ENCODE measurements around the gene FAM241A. TPM values are rescaled to one million over a fixed set of nuclear protein-coding genes. Genes with fewer than 3 reads are reported as not detected.
A peak's percentile ranks its signal among the peaks of the same experiment; 100 is the strongest.

Gene FAM241A
- polyA plus RNA-seq, 3 donors: 1.8 to 5.5 (median 4.8) TPM

GRCh38 chr4:112099701-112100297 is 45.5 kb upstream of the FAM241A start:
- Histone ChIP-seq H3K9ac (ENCODE audit: insufficient read depth, low read length, poor library complexity, severe bottlenecking) (no peak overlapping the region), H4K20me1 (ENCODE audit: insufficient read depth, low read length) (no peaks in the 10 kb centered on the region), H3K4me1 (ENCODE audit: control insufficient read depth in 1 of 2, insufficient read depth in 2 of 2, low read length in 2 of 2) (peaks cover 0 to 4% of the 10 kb centered on the region in 2 donors), H3K4me3 (replicated peaks in 1 of 3; ENCODE audit: low read depth in 2 of 3, low read length in 3 of 3) (no peak overlapping the region), H3K4me2 (replicated peaks; ENCODE audit: extremely low read depth, low read length, poor library complexity, severe bottlenecking) (no peak overlapping the region), H3K27me3 (ENCODE audit: control insufficient read depth in 2 of 2, insufficient read depth in 2 of 2, low read length in 2 of 2) (no peaks in the 10 kb centered on the region), H3K27ac (ENCODE audit: low read depth in 1 of 2, low read length in 2 of 2) (no peak overlapping the region), H3K36me3 (replicated peaks in 1 of 2; ENCODE audit: control insufficient read depth in 1 of 2, insufficient read depth in 2 of 2, low read length in 2 of 2) (no peaks in the 10 kb centered on the region), H3K9me3 (replicated peaks in 1 of 2; ENCODE audit: control insufficient read depth in 1 of 2, insufficient read depth in 1 of 2, low read length in 2 of 2) (no peaks in the 10 kb centered on the region), H3K79me2 (ENCODE audit: insufficient read depth, low read length) (no peaks in the 10 kb centered on the region), H2AFZ (ENCODE audit: insufficient read depth, low read depth, low read length, poor library complexity, severe bottlenecking) (peak overlapping the region; percentile 3)
- Mint-ChIP-seq H3K36me3 (no peaks in the 10 kb centered on the region), H3K9me3 (no peaks in the 10 kb centered on the region), H3K27ac (no peak overlapping the region), H3K4me1 (peaks cover 13% of the 10 kb centered on the region), H3K27me3 (ENCODE audit: low read depth in 3 of 3) (peaks cover 0 to 3% (median 2%) of the 10 kb centered on the region in 3 donors), H3K4me3 (no peak overlapping the region)
- 100% methylated on average over 1 of the region's 5 CpGs for WGBS (ENCODE audit: insufficient coverage)
- TF ChIP-seq CTCF (IDR thresholded peaks at IDR 0.05): peak; percentile 82
- intact Hi-C loops (cut with micrococcal nuclease): loop anchor here (2.0 to 5.0 kb wide), 2 partner anchors 133 to 138 kb away; no protein-coding TSS in a partner anchor
- peak; percentile 22 to 54 (median 34) for DNase-seq

GRCh38 chr4:112102875-112103370 is 42.3 kb upstream of the FAM241A start:
- H3K4me1 ChIP-seq (ENCODE audit: control insufficient read depth in 1 of 2, insufficient read depth in 2 of 2, low read length in 2 of 2): peaks cover 0 to 4% of the 10 kb centered on the region in 2 donors
- no peaks in the 10 kb centered on the region for H3K79me2 ChIP-seq (ENCODE audit: insufficient read depth, low read length)
- H4K20me1 ChIP-seq (ENCODE audit: insufficient read depth, low read length): no peaks in the 10 kb centered on the region
- H3K27ac Mint-ChIP-seq: no peak overlapping the region
- peaks cover 13% of the 10 kb centered on the region for H3K4me1 Mint-ChIP-seq
- TF ChIP-seq CTCF (IDR thresholded peaks at IDR 0.05): no peak
- no peak overlapping the region for H2AFZ ChIP-seq (ENCODE audit: insufficient read depth, low read depth, low read length, poor library complexity, severe bottlenecking)
- H3K9me3 ChIP-seq (replicated peaks in 1 of 2; ENCODE audit: control insufficient read depth in 1 of 2, insufficient read depth in 1 of 2, low read length in 2 of 2): no peaks in the 10 kb centered on the region
- intact Hi-C loops (cut with micrococcal nuclease): loop anchor here in 1 of 2 donors (5.0 kb wide), 1 partner anchor 134 kb away; no protein-coding TSS in a partner anchor
- no peak overlapping the region for H3K9ac ChIP-seq (ENCODE audit: insufficient read depth, low read length, poor library complexity, severe bottlenecking)
- no peak overlapping the region for H3K27ac ChIP-seq (ENCODE audit: low read depth in 1 of 2, low read length in 2 of 2)
- no peak overlapping the region for H3K4me3 ChIP-seq (replicated peaks in 1 of 3; ENCODE audit: low read depth in 2 of 3, low read length in 3 of 3)
- no peak for DNase-seq
- no peak overlapping the region for H3K4me2 ChIP-seq (replicated peaks; ENCODE audit: extremely low read depth, low read length, poor library complexity, severe bottlenecking)
- WGBS (ENCODE audit: insufficient coverage): 100% methylated on average over 3 of the region's 6 CpGs
- no peaks in the 10 kb centered on the region for H3K36me3 Mint-ChIP-seq
- peaks cover 0 to 2% (median 2%) of the 10 kb centered on the region in 3 donors for H3K27me3 Mint-ChIP-seq (ENCODE audit: low read depth in 3 of 3)
- H3K9me3 Mint-ChIP-seq: no peaks in the 10 kb centered on the region
- H3K4me3 Mint-ChIP-seq: no peak overlapping the region
- no peaks in the 10 kb centered on the region for H3K36me3 ChIP-seq (replicated peaks in 1 of 2; ENCODE audit: control insufficient read depth in 1 of 2, insufficient read depth in 2 of 2, low read length in 2 of 2)
- H3K27me3 ChIP-seq (ENCODE audit: control insufficient read depth in 2 of 2, insufficient read depth in 2 of 2, low read length in 2 of 2): no peaks in the 10 kb centered on the region

Measured in CD14-positive monocyte (primary cell).